Stimulated activated CD8-positive, alpha-beta memory T cell treated with anti-CD3 and anti-CD28 coated beads, Interleukin-4, amount 100 ng/mL, for 24 hours (primary cell): ENCODE data around the gene RBFA.

Experiments
- DNase-seq: peaks from one replicate; pipeline ENCODE4 v3.0.0-alpha.2; 2020; ENCODE audit warnings: low read depth

Gene RBFA

GRCh38 chr18:80029690-80030089 is 4.5 kb upstream of the RBFA start:
- DNase-seq = no peak

- DNase-seq = peak; percentile 55
These were observed 810 bp upstream of the RBFA start for GRCh38 chr18:80033181-80034067.

GRCh38 chr18:80034852-80035406 is 695 bp downstream of the RBFA start:
- DNase-seq = no peak

GRCh38 chr18:80035997-80036396 is 1.8 kb downstream of the RBFA start:
- DNase-seq = no peak

- DNase-seq = no peak
These were observed 3.1 kb downstream of the RBFA start for GRCh38 chr18:80037300-80037699.

GRCh38 chr18:80037869-80038630 is 3.8 kb downstream of the RBFA start:
- DNase-seq = no peak

- no peak for DNase-seq
These were observed 6.3 kb downstream of the RBFA start for GRCh38 chr18:80040515-80040914.

- no peak for DNase-seq
These were observed 7.2 kb downstream of the RBFA start for GRCh38 chr18:80041424-80041823.

GRCh38 chr18:80042785-80043184 is 8.6 kb downstream of the RBFA start:
- no peak for DNase-seq

GRCh38 chr18:80044072-80044471 is 9.8 kb downstream of the RBFA start:
- DNase-seq = no peak

GRCh38 chr18:80046011-80046410 is 11.8 kb downstream of the RBFA start:
- no peak for DNase-seq

GRCh38 chr18:80046431-80046830 is 12.2 kb downstream of the RBFA start:
- DNase-seq = no peak

- DNase-seq = no peak
These were observed 12.8 kb downstream of the RBFA start for GRCh38 chr18:80046961-80047541.

- DNase-seq = no peak
These were observed 16.6 kb downstream of the RBFA start for GRCh38 chr18:80050797-80051196.

- DNase-seq = no peak
These were observed 21.9 kb downstream of the RBFA start for GRCh38 chr18:80056095-80056494.

- DNase-seq = no peak
These were observed 25.7 kb downstream of the RBFA start for GRCh38 chr18:80059945-80060344.

- DNase-seq = no peak
These were observed 31.5 kb downstream of the RBFA start for GRCh38 chr18:80065705-80066104.

- DNase-seq = no peak
These were observed 33.1 kb downstream of the RBFA start for GRCh38 chr18:80067321-80067720.

- no peak for DNase-seq
These were observed 33.7 kb downstream of the RBFA start for GRCh38 chr18:80067897-80068296.

GRCh38 chr18:80068571-80069272 is 34.5 kb downstream of the RBFA start:
- no peak for DNase-seq

- DNase-seq = no peak
These were observed 36.6 kb downstream of the RBFA start for GRCh38 chr18:80070825-80071224.

GRCh38 chr18:80074183-80074582 is 39.9 kb downstream of the RBFA start:
- no peak for DNase-seq
